ENCODE results near the gene AKR1B15. TPM values are rescaled to one million over a fixed set of nuclear protein-coding genes. Genes with fewer than 3 reads are reported as not detected.

The AKR1B15 gene
- polyA plus RNA-seq, 1 of the 3 experiments (the other 2 are of a cell fraction), result not detected

DNA sequence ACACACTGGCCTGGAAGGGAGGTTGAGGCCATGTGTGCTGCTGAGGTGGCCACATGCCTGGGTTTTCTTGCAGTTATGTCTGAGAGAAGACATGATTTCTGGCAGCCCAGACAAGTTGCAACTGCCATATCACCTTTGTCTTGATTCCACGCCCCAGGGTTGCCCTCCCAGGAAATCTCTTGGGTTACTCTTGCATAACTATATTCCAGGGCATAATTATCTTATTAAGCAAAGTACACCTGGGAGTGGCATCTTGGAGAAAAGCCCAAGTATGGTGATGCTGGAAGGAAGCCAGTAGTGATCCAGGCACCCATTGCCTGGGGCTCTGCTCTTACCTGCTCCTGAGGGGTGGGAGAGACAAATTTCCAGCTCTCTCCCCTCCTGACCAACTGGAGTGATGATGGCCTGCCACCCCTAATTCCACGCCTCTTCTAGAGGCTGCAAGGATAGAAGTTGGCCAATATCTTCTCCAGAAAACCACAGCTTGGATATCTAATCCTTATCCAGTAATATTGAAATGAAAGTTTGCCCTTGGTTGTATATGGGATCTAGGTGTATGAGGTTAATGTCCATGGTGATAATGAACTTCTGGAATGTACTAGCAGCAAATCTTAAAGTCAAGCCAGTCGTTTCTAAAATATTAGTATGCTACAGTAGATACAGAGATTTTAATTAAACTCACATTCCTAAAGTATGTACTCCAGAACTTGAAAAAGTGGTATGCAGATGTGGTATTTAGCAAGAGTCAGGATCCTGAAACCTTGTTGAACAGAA lies 16.5 kb upstream of the AKR1B15 start:
- Histone ChIP-seq H3K4me2 (no peak overlapping the region), H3K36me3 (replicated peaks in 1 of 2; ENCODE audit: control insufficient read depth in 1 of 2, insufficient read depth in 2 of 2, low read length in 1 of 2) (no peaks in the 10 kb centered on the region)
- POLR2A ChIA-PET, result no interaction called here

More for the DNA sequence above, 16.5 kb upstream of the AKR1B15 start:
- H3K4me3 ChIP-seq (ENCODE audit: low read depth in 2 of 2, low read length in 1 of 2), result no peak overlapping the region
- no peak overlapping the region for H3K27ac ChIP-seq (ENCODE audit: low read depth in 2 of 2, low read length in 1 of 2)
- H3K9me2 ChIP-seq, result no peaks in the 10 kb centered on the region
- no peak for TF ChIP-seq RAD21 (IDR thresholded peaks at IDR 0.05; ENCODE audit: low read length)
- TF ChIP-seq JUND (IDR thresholded peaks at IDR 0.05), result no peak
- TF ChIP-seq, protein P1, sequence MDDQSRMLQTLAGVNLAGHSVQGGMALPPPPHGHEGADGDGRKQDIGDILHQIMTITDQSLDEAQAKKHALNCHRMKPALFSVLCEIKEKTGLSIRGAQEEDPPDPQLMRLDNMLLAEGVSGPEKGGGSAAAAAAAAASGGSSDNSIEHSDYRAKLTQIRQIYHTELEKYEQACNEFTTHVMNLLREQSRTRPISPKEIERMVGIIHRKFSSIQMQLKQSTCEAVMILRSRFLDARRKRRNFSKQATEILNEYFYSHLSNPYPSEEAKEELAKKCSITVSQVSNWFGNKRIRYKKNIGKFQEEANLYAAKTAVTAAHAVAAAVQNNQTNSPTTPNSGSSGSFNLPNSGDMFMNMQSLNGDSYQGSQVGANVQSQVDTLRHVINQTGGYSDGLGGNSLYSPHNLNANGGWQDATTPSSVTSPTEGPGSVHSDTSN (IDR thresholded peaks at IDR 0.05), result no peak
- TF ChIP-seq TEAD4 (IDR thresholded peaks at IDR 0.05; ENCODE audit: borderline replicate concordance, insufficient read depth), result no peak
- no peak for TF ChIP-seq RFX5 (IDR thresholded peaks at IDR 0.05; ENCODE audit: low read length)
- TF ChIP-seq, protein P2, sequence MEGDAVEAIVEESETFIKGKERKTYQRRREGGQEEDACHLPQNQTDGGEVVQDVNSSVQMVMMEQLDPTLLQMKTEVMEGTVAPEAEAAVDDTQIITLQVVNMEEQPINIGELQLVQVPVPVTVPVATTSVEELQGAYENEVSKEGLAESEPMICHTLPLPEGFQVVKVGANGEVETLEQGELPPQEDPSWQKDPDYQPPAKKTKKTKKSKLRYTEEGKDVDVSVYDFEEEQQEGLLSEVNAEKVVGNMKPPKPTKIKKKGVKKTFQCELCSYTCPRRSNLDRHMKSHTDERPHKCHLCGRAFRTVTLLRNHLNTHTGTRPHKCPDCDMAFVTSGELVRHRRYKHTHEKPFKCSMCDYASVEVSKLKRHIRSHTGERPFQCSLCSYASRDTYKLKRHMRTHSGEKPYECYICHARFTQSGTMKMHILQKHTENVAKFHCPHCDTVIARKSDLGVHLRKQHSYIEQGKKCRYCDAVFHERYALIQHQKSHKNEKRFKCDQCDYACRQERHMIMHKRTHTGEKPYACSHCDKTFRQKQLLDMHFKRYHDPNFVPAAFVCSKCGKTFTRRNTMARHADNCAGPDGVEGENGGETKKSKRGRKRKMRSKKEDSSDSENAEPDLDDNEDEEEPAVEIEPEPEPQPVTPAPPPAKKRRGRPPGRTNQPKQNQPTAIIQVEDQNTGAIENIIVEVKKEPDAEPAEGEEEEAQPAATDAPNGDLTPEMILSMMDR (IDR thresholded peaks at IDR 0.05), result no peak
- TF ChIP-seq ELF1 (IDR thresholded peaks at IDR 0.05), result no peak
- no peak for TF ChIP-seq FOSL2 (IDR thresholded peaks at IDR 0.05; ENCODE audit: borderline replicate concordance, low read depth)
- TF ChIP-seq RXRA (IDR thresholded peaks at IDR 0.05; ENCODE audit: borderline replicate concordance, low read depth), result no peak
- TF ChIP-seq, protein P3, sequence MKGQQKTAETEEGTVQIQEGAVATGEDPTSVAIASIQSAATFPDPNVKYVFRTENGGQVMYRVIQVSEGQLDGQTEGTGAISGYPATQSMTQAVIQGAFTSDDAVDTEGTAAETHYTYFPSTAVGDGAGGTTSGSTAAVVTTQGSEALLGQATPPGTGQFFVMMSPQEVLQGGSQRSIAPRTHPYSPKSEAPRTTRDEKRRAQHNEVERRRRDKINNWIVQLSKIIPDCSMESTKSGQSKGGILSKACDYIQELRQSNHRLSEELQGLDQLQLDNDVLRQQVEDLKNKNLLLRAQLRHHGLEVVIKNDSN (IDR thresholded peaks at IDR 0.05; ENCODE audit: borderline replicate concordance, low read depth), result no peak
- no peak for TF ChIP-seq MEF2A (IDR thresholded peaks at IDR 0.05; ENCODE audit: borderline replicate concordance, low read depth)
- TF ChIP-seq FOXJ3 (CRISPR knock-in tag; IDR thresholded peaks at IDR 0.05), result no peak
- TF ChIP-seq TCF12 (IDR thresholded peaks at IDR 0.05), result no peak
- no peak for TF ChIP-seq NRF1 (IDR thresholded peaks at IDR 0.05; ENCODE audit: low read depth, low read length)
- no peak for TF ChIP-seq TAF1 (IDR thresholded peaks at IDR 0.05; ENCODE audit: borderline replicate concordance, low read depth, low read length)
- no peak for TF ChIP-seq RCOR1 (IDR thresholded peaks at IDR 0.05; ENCODE audit: low read length)
- TF ChIP-seq MXI1 (IDR thresholded peaks at IDR 0.05; ENCODE audit: low read depth, low read length), result no peak
- no peak for TF ChIP-seq CHD2 (IDR thresholded peaks at IDR 0.05; ENCODE audit: low read length, partially characterized antibody)
- TF ChIP-seq, protein P4, sequence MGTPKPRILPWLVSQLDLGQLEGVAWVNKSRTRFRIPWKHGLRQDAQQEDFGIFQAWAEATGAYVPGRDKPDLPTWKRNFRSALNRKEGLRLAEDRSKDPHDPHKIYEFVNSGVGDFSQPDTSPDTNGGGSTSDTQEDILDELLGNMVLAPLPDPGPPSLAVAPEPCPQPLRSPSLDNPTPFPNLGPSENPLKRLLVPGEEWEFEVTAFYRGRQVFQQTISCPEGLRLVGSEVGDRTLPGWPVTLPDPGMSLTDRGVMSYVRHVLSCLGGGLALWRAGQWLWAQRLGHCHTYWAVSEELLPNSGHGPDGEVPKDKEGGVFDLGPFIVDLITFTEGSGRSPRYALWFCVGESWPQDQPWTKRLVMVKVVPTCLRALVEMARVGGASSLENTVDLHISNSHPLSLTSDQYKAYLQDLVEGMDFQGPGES (IDR thresholded peaks at IDR 0.05; ENCODE audit: low read depth, low read length), result no peak
- no peaks in the 10 kb centered on the region for H3F3A ChIP-seq (replicated peaks; ENCODE audit: insufficient read depth)
- no peaks in the 10 kb centered on the region for H3K9me3 ChIP-seq
- WGBS (ENCODE audit: low lambda C conversion rate), result 27% methylated on average over 3 of the region's 3 CpGs
- peaks cover 0 to 5% of the 10 kb centered on the region in 2 experiments; a peak in 1 of 4 replicates for H3K4me1 ChIP-seq (ENCODE audit: control insufficient read depth in 1 of 2, insufficient read depth in 2 of 2, low read depth in 1 of 2, low read length in 1 of 2)
- no peaks in the 10 kb centered on the region for H3K79me2 ChIP-seq (ENCODE audit: insufficient read depth)
- no peak for DNase-seq
- peaks cover 27% of the 10 kb centered on the region; the same call in 1 of the 2 replicates for H3K27me3 ChIP-seq (ENCODE audit: insufficient read depth)
- H3K9ac ChIP-seq, result no peak overlapping the region
- CTCF ChIA-PET, result interaction anchor here (1.3 to 6.3 kb wide), 5 partner anchors 14 to 74 kb away, joined by 5 to 54 read pairs (median 7); partner anchors contain the start of gene AKR1B15
- H4K20me1 ChIP-seq (ENCODE audit: insufficient read depth), result no peaks in the 10 kb centered on the region
- no peak overlapping the region for H2AFZ ChIP-seq (ENCODE audit: low read depth)

Data from SK-N-SH (cell line).